Caco-2 (cell line): Measurements from ENCODE around the gene PARD3B. TPM values are rescaled to one million over a fixed set of nuclear protein-coding genes. Genes with fewer than 3 reads are reported as not detected.

Source experiments
- BruUV-seq: library from RNA; stranded (reverse); fragments of 400-500 nt; replicated peaks from 2 replicates; lab custom pipeline; 2021; lab: Mats Ljungman, UMichigan
- CTCF ChIA-PET: fragments of 300-600 bp; sonication (Branson Sonifier 250); formaldehyde crosslinking; loops from one replicate; lab custom pipeline; 2022; ENCODE audit warnings: antibody characterized with exemption; lab: Charles Lee
- POLR2A ChIA-PET: fragments of 300-600 bp; sonication (Branson Sonifier 250); formaldehyde crosslinking; loops from one replicate; lab custom pipeline; 2022; ENCODE audit warnings: antibody characterized with exemption; lab: Charles Lee
- DNase-seq, 2 experiments: peaks; one replicate each; pipeline versions ENCODE4 v3.0.0 to v3.0.0-alpha.2; 2020 to 2022
- H3K27me3 ChIP-seq: replicated peaks from 2 replicates; pipeline ENCODE4 v1.6.0; 2011; ENCODE audit warnings: low read length; ENCODE audit not compliant: control insufficient read depth, insufficient read depth
- H3K36me3 ChIP-seq: 2 replicates; pipeline ENCODE4 v1.5.1; 2011; ENCODE audit warnings: low read length; ENCODE audit not compliant: control insufficient read depth, insufficient read depth
- H3K4me1 ChIP-seq: fragments of 250-450 bp; sonication (Bioruptor Pico); 2 replicates; pipeline ENCODE4 v1.5.1; 2020; ENCODE audit warnings: mild to moderate bottlenecking
- H3K4me3 ChIP-seq: 2 replicates; pipeline ENCODE4 v1.5.1; 2011; ENCODE audit warnings: low read depth, mild to moderate bottlenecking, control low read depth, low read length
- H3K9me3 ChIP-seq: fragments of 250-450 bp; sonication (Bioruptor Pico); 2 replicates; pipeline ENCODE4 v1.5.1; 2020; ENCODE audit warnings: mild to moderate bottlenecking, moderate library complexity
- H3K27ac Mint-ChIP-seq: one replicate; pipeline ENCODE4 v1.8.0; 2022; ENCODE audit warnings: mixed read lengths; ENCODE audit not compliant: unreplicated experiment
- H3K27me3 Mint-ChIP-seq: one replicate; pipeline ENCODE4 v1.8.0; 2022; ENCODE audit warnings: mixed read lengths; ENCODE audit not compliant: insufficient read depth, unreplicated experiment
- H3K36me3 Mint-ChIP-seq: one replicate; pipeline ENCODE4 v1.8.0; 2022; ENCODE audit warnings: mild to moderate bottlenecking, mixed read lengths; ENCODE audit not compliant: insufficient read depth, unreplicated experiment
- H3K4me1 Mint-ChIP-seq: one replicate; pipeline ENCODE4 v1.8.0; 2022; ENCODE audit warnings: low read depth, mixed read lengths; ENCODE audit not compliant: unreplicated experiment
- H3K4me3 Mint-ChIP-seq: one replicate; pipeline ENCODE4 v1.8.0; 2022; ENCODE audit warnings: mild to moderate bottlenecking, moderate library complexity, mixed read lengths; ENCODE audit not compliant: unreplicated experiment
- H3K9me3 Mint-ChIP-seq: one replicate; pipeline ENCODE4 v1.8.0; 2022; ENCODE audit warnings: mixed read lengths; ENCODE audit not compliant: unreplicated experiment
- intact Hi-C: fragments of 100-400 bp; cut with micrococcal nuclease; formaldehyde crosslinking; loops from one replicate; pipeline ENCODE4 v1.10.0; 2022; ENCODE audit not compliant: unreplicated experiment
- total RNA-seq: library from RNA; stranded (reverse); gene quantifications from 2 replicates; pipeline ENCODE4 v1.2.3, GENCODE V29; 2022
- TF ChIP-seq, protein P1 (sequence below), 2 experiments: fragments of 200-600 bp in 1 of 2; IDR thresholded peaks; 1 replicate in 1 of 2; 2 replicates in 1 of 2; pipeline versions ENCODE4 v1.5.1 to v1.8.0; 2011 to 2022; ENCODE audit warnings: antibody characterized with exemption in 1 of 2, control low read depth in 1 of 2, inconsistent platforms in 1 of 2, low read depth in 1 of 2, low read length in 1 of 2, mild to moderate bottlenecking in 1 of 2, moderate library complexity in 1 of 2; ENCODE audit not compliant: insufficient read depth in 1 of 2, severe bottlenecking in 1 of 2, unreplicated experiment in 1 of 2

PARD3B gene
- total RNA-seq, 1 experiment from 2014 or later: 68.9 TPM

DNA sequence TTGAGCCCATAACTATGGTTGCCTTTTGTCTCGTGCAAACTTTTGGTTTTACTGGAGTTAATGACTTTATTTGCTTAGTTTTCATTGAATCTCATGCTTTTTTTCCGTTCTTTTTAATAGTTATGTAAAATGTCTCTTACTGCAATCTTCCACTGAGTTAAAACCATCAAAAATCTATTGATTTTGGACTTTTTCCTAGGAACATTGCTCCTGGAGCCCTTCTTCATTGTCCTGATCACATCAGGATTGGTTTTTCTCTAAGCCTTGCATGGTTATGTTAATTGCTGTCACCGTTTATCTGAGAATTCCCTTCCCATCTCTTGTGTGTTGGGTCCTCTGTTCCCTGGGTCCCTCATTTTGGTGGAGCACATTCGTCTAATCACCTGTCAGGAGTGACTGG, 125.5 kb downstream of the PARD3B start:
- TSS peak; percentile 43 for BruUV-seq
- TF ChIP-seq, protein P1, sequence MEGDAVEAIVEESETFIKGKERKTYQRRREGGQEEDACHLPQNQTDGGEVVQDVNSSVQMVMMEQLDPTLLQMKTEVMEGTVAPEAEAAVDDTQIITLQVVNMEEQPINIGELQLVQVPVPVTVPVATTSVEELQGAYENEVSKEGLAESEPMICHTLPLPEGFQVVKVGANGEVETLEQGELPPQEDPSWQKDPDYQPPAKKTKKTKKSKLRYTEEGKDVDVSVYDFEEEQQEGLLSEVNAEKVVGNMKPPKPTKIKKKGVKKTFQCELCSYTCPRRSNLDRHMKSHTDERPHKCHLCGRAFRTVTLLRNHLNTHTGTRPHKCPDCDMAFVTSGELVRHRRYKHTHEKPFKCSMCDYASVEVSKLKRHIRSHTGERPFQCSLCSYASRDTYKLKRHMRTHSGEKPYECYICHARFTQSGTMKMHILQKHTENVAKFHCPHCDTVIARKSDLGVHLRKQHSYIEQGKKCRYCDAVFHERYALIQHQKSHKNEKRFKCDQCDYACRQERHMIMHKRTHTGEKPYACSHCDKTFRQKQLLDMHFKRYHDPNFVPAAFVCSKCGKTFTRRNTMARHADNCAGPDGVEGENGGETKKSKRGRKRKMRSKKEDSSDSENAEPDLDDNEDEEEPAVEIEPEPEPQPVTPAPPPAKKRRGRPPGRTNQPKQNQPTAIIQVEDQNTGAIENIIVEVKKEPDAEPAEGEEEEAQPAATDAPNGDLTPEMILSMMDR (IDR thresholded peaks at IDR 0.05; ENCODE audit: insufficient read depth in 1 of 2, low read depth in 1 of 2, low read length in 1 of 2, severe bottlenecking in 1 of 2, unreplicated experiment in 1 of 2): no peak

DNA sequence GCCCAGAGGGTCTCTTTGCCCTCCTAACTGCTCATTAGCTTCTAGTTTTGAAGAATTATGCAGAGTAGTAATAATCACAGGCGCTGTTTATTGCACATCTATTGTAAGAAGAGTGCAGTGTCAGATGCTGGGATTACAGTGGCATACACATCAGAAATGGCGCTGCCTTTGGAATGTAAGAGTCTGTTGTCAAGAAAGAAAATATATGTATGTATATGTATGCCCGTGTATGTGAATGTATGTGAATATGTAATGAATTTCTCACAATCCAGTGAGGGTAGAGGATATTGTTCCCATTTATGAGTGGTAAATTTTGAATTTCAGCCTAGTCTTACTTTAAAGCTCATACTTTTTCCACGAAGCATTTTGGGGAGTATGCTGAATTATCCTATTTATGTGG, 127.5 kb downstream of the PARD3B start:
- H3K9me3 ChIP-seq: no peaks in the 10 kb centered on the region
- CTCF ChIA-PET: no interaction called here

More for the DNA sequence above, 125.5 kb downstream of the PARD3B start:
- Histone ChIP-seq H3K36me3 (no peaks in the 10 kb centered on the region), H3K9me3 (no peaks in the 10 kb centered on the region), H3K27me3 (no peaks in the 10 kb centered on the region), H3K4me3 (no peak overlapping the region), H3K4me1 (peaks cover 75% of the 10 kb centered on the region)
- Mint-ChIP-seq H3K27me3 (no peaks in the 10 kb centered on the region), H3K9me3 (no peaks in the 10 kb centered on the region), H3K4me3 (peak overlapping the region; percentile 6), H3K27ac (peak overlapping the region; percentile 63), H3K4me1 (peaks cover 49% of the 10 kb centered on the region), H3K36me3 (peaks cover 23% of the 10 kb centered on the region)
- no peak for DNase-seq
- intact Hi-C loops: loop anchor here (1.0 to 5.0 kb wide), 3 partner anchors 59 to 343 kb away; partner anchors contain the start of gene PARD3B
- ChIA-PET POLR2A (no interaction called here), CTCF (no interaction called here)

DNA sequence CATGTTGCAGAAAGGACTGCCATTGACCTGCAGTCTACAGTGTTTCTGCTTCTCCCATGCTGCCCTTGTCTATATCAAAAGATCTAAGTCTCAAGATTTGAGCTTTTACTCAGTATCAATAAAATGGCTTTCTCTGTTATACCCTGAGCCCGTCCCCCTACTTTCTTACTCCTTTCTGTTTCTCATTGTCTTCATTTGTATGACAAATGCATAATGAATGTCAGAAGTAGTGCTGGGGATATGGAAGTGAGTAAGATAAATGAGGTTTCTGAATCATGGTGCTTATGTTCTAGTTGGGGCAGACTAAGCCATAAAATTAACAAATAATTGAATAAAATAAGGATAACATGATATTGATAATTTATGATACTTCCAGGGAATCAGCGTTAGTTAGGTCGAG, 128.6 kb downstream of the PARD3B start:
- no peaks in the 10 kb centered on the region for H3K27me3 Mint-ChIP-seq
- peak overlapping the region; percentile 6 for H3K27ac Mint-ChIP-seq
- CTCF ChIA-PET: no interaction called here

More for the DNA sequence above, 127.5 kb downstream of the PARD3B start:
- H3K9me3 Mint-ChIP-seq: no peaks in the 10 kb centered on the region
- no peaks in the 10 kb centered on the region for H3K27me3 Mint-ChIP-seq
- H3K36me3 Mint-ChIP-seq: peaks cover 30% of the 10 kb centered on the region
- no peak for DNase-seq
- H3K36me3 ChIP-seq: no peaks in the 10 kb centered on the region
- BruUV-seq: no TSS peak
- H3K27ac Mint-ChIP-seq: no peak overlapping the region
- peaks cover 49% of the 10 kb centered on the region for H3K4me1 Mint-ChIP-seq
- no peaks in the 10 kb centered on the region for H3K27me3 ChIP-seq
- no peak overlapping the region for H3K4me3 Mint-ChIP-seq
- intact Hi-C loops: loop anchor here (5.0 kb wide), 1 partner anchor 345 kb away; no protein-coding TSS in a partner anchor
- peaks cover 55% of the 10 kb centered on the region for H3K4me1 ChIP-seq
- TF ChIP-seq, protein P1 (IDR thresholded peaks at IDR 0.05; ENCODE audit: insufficient read depth in 1 of 2, low read depth in 1 of 2, low read length in 1 of 2, severe bottlenecking in 1 of 2, unreplicated experiment in 1 of 2): no peak
- H3K4me3 ChIP-seq: no peak overlapping the region
- POLR2A ChIA-PET: no interaction called here

More for the DNA sequence above, 128.6 kb downstream of the PARD3B start:
- Mint-ChIP-seq H3K9me3 (no peaks in the 10 kb centered on the region), H3K36me3 (peaks cover 31% of the 10 kb centered on the region), H3K4me1 (peaks cover 43% of the 10 kb centered on the region), H3K4me3 (no peak overlapping the region)
- DNase-seq: no peak
- intact Hi-C loops: loop anchor here (5.0 kb wide), 1 partner anchor 347 kb away; no protein-coding TSS in a partner anchor
- H3K27me3 ChIP-seq: no peaks in the 10 kb centered on the region
- no peaks in the 10 kb centered on the region for H3K36me3 ChIP-seq
- no TSS peak for BruUV-seq
- POLR2A ChIA-PET: no interaction called here
- no peak overlapping the region for H3K4me3 ChIP-seq
- peaks cover 44% of the 10 kb centered on the region for H3K4me1 ChIP-seq
- no peaks in the 10 kb centered on the region for H3K9me3 ChIP-seq
- TF ChIP-seq, protein P1 (IDR thresholded peaks at IDR 0.05; ENCODE audit: insufficient read depth in 1 of 2, low read depth in 1 of 2, low read length in 1 of 2, severe bottlenecking in 1 of 2, unreplicated experiment in 1 of 2): no peak
